NCI-H748 treated with DMSO at 0.1 percent for 48 hours (cell line): ENCODE data around the gene COQ5.
"Not testable (repeated sequence)": the region's sequence is repeated elsewhere in the genome, so short reads cannot be mapped to it uniquely, and the experiment has no call there.

Experiments used
- DNase-seq: peaks from one replicate; lab custom pipeline; 2025; lab: John Stamatoyannopoulos, UW

The COQ5 gene

DNA sequence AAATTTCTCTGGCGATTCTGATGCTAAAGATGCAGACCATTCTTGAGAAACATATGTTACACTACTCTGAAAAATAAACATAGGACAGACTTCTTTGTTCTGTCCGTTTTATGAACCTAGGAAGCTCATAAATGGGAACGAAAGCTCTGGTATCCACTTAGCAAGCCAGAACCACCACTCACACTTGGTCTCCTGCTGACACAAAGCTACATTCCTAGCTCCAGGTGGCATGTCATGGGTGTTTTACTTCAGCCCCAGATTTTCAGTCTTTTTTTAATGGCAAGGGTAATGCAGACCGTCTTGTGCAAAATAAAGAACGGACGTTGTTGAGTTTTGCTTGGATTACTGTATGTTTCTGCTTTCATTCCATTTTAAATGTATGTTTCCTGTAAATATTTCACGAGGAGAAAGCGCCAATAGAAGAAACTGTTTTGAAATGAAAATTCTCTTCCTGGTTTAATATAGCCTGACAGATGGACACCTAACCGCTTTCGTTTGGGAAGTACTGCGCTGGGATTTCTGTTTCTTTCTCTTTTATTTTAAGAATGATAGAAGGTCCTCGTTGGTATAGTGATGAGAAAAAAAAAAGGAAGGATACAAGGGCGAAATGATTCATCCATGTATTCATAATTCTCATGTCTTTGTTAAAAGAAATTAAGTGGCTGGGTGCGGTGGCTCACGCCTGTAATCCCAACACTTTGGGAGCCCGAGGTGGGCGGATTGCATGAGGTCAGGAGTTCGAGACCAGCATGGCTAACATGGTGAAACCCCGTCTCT, 871 bp upstream of the COQ5 start:
- peak; percentile 16 for DNase-seq

- DNase-seq = no peak
Observed at GRCh38 chr12:120522568-120522967, 6.4 kb downstream of the COQ5 start.

DNA sequence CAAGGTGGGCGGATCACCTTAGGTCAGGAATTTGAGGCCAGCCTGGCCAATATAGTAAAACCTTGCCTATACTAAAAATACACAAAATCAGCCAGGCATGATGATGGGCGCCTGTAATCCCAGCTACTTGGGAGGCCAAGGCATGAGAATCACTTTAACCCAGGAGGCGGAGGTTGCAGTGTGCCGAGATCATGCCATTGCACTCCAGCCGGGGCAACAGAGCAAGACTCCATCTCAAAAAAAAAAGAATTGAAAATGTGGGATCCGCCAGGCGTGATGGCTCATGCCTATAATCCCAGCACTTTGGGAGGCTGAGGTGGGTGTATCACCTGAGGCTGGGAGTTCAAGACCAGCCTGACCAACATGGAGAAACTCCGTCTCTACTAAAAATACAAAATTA, 9.6 kb downstream of the COQ5 start:
- not testable (repeated sequence) for DNase-seq

DNA sequence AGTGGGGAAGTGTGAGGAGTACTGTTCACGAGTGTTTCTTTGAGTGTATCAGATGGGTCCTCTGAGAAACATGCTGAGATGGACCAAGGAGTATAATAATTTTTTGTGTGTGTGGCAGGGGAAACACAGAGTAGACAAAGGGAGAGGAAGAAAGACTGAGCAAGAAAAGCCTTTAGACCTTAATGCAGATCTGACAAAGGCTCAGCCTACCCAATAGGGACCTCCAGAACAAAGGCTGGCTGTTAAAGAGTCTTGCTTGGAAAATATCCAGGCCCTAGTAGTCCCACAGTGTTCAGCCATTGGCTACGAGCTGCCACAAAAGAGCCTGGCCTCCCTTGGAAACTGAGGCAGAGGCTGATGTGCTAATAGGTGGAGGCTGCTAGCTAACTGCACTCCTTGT, 13.5 kb downstream of the COQ5 start:
- no peak for DNase-seq

- no peak for DNase-seq
Observed at GRCh38 chr12:120514002-120514401, 15.0 kb downstream of the COQ5 start.

DNA sequence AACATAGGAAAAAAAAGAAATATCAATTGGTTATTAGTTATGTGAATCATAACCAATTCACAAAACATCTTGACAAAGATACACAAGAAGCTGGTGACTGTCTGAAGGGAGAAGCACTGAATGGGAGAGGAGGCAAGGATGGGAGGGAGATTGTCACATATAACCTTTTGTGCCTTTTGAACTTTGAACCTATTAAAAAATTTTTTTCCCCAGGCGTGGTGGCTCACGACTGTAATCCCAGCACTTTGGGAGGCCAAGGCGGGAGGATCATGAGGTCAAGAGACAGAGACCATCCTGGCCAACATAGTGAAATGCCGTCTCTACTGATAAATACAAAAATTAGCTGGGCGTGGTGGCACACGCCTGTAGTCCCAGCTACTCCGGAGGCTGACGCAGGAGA, 20.4 kb downstream of the COQ5 start:
- no peak for DNase-seq

DNA sequence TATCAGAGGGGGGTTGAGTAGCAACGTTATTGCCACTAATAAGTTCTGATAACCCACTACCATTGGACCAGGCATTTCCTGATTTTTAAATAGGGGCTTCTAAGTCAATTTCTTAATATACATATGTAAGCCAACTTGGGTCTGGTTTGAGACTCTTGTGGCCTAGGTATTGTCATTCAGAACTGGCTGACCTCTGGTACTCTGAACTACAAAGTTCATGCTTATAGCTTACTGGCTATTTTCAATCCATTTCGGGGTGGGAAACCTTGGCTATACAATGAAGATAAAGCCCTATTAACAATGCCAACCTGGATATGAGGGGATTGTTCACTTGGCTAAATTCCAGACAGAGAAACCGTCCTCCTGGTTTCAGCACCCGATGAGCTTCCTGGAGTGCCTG, 24.4 kb downstream of the COQ5 start:
- no peak for DNase-seq

DNA sequence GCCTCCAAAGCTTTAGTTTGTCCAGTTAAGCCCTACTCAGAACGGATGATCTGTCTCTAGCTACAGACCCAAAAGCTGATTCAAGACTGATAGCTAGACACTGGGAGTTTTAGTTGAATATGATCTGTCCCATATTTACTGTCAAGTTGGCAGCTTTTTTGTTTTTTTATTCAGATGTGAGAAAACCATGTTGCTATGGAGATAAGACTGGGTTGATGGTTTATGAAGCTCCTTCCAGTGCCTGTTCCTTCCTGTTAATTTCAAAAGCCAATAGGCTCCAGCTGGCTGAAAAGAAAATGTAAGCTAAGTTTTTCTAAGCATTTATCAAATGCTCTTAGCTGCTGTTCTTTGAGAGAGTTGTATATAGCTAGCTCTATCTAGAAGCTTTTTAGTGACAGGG, 28.4 kb downstream of the COQ5 start:
- no peak for DNase-seq

GRCh38 chr12:120498870-120499515, 30.0 kb downstream of the COQ5 start:
- no peak for DNase-seq

- no peak for DNase-seq
Observed at GRCh38 chr12:120497524-120498150, 31.3 kb downstream of the COQ5 start.

- peak; percentile 56 for DNase-seq
Observed at GRCh38 chr12:120496413-120497340, 32.3 kb downstream of the COQ5 start.

GRCh38 chr12:120495731-120496412, 33.1 kb downstream of the COQ5 start, which contains the start of gene DYNLL1:
DYNLL1 (plus strand) TSS chr12:120496113; CDS start chr12:120496422, 309 bp downstream.
- DNase-seq = peak; percentile 91

- DNase-seq = no peak
Observed at GRCh38 chr12:120495186-120495730, 33.7 kb downstream of the COQ5 start.

DNA sequence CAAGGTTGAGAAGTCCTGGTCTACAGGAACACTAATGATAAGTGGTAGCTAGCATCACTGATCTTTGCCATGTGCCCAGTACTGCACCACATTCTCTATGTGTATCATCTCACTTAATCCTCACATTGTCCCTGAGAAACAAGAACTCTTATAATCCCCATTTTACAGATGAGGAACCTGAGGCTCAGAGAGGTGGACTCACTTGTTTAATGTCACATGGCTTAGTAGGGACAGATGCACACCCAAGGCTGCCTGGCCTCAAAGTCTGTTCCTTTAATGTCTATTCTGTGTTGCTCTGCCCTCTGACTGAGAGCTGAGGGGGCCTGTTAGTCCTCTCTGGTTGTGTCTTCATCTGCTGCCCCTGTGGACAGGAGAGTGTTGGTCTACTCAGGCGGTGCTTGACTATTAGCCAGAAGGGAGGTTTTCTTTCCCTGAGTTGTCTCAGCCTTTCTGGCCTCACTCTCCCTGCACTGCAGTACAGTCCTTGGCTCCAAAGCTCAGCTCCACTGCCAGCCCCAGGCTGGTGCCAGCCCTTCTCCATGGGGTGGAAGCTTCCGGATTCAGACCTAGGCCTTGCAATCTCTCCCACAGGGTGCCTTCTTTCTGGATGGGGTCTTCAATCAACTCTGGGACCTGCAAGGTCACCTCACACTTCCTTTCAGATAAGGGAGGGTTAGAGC, 38.0 kb downstream of the COQ5 start:
- no peak for DNase-seq

- DNase-seq = no peak
Observed at GRCh38 chr12:120490325-120490724, 38.6 kb downstream of the COQ5 start.

GRCh38 chr12:120489018-120489417, 39.9 kb downstream of the COQ5 start:
- DNase-seq = no peak

- no peak for DNase-seq
Observed at GRCh38 chr12:120488057-120488640, 40.8 kb downstream of the COQ5 start.

- not testable (repeated sequence) for DNase-seq
Observed at GRCh38 chr12:120487552-120487951, 41.4 kb downstream of the COQ5 start.

DNA sequence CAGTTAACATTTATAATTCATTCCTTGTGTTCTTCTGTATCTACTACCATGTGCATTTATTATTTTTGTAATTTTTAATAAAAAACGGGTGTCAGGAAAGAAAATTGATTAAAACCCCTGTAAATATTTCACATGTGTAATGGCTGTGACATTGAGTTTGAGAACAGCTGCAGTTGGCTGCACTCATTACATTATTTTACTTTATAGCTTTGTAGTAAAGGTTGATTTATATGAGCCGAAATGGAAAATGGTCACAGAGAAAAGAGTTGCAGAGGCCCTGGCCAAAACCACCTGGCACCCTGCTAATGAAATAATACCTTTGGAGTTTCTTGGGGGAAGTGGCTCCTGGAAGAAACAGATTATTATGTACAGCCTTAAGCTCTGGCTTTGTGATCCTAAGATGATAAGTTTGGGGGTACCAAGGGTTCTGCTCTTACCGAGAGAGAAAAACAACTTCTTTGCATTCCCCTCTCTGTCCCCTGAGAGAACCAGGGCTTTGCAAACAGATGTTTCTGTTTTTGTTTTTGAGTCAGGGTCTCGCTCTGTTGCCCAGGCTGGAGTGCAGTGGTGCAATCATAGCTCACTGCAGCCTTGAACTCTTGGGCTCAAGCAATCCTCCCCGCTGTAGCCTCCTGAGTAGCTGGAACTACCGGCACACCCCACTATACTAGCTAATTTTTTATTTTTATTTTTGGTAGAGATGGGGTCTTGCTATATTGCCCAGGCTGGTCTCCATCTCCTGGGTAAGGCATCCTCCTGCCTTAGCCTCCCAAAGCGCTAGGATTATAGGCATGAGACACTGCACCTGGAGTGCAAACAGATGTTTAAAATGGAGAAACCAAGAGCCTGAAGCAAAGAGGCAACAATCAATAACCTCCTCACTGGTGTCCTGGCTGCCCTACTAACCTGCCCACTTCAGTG, 42.7 kb downstream of the COQ5 start:
- DNase-seq = no peak
